PC-3 (cell line): Measurements from ENCODE around the gene HOXD4. TPM values are rescaled to one million over a fixed set of nuclear protein-coding genes. Genes with fewer than 3 reads are reported as not detected.

ENCODE experiments used
- ATAC-seq: fragments of 200-7000 bp; cut with Tn5 transposase; 2 replicates; pipeline ENCODE4 v1.9.1; 2020; ENCODE audit warnings: mild to moderate bottlenecking, moderate library complexity
- BruUV-seq: library from RNA; stranded (reverse); fragments of 400-500 nt; replicated peaks from 2 replicates; lab custom pipeline; 2021; lab: Mats Ljungman, UMichigan
- CTCF ChIA-PET: fragments of 300-600 bp; sonication (Branson Sonifier 250); formaldehyde crosslinking; loops from one replicate; lab custom pipeline; 2022; ENCODE audit warnings: antibody characterized with exemption; lab: Charles Lee
- POLR2A ChIA-PET: fragments of 300-600 bp; sonication (Branson Sonifier 250); formaldehyde crosslinking; loops from one replicate; lab custom pipeline; 2022; ENCODE audit warnings: antibody characterized with exemption; ENCODE audit not compliant: unreplicated experiment; lab: Charles Lee
- DNase-seq: peaks from one replicate; pipeline ENCODE4 v3.0.0-alpha.2; 2015
- H2AFZ ChIP-seq: fragments of 300-600 bp; sonication (generic); 2 replicates; pipeline ENCODE4 v1.6.0; 2016; ENCODE audit warnings: antibody characterized with exemption, low read length
- H3F3A ChIP-seq: fragments of 300-600 bp; sonication (generic); one replicate; pipeline ENCODE4 v1.6.0; 2017; ENCODE audit warnings: antibody characterized with exemption, low read length, control low read depth, mild to moderate bottlenecking; ENCODE audit not compliant: unreplicated experiment
- H3K27ac ChIP-seq: fragments of 300-600 bp; sonication (generic); 2 replicates; pipeline ENCODE4 v1.5.1; 2016; ENCODE audit warnings: mild to moderate bottlenecking, low read length
- H3K27me3 ChIP-seq: fragments of 300-600 bp; sonication (generic); 2 replicates; pipeline ENCODE4 v1.6.1; 2016; ENCODE audit warnings: low read length, mixed read lengths
- H3K36me3 ChIP-seq: fragments of 300-600 bp; sonication (generic); 2 replicates; pipeline ENCODE4 v1.6.1; 2016; ENCODE audit warnings: low read depth, mixed run types, low read length, mixed read lengths
- H3K4me1 ChIP-seq: fragments of 300-600 bp; sonication (generic); 2 replicates; pipeline ENCODE4 v1.5.1; 2016; ENCODE audit warnings: low read length; ENCODE audit not compliant: insufficient read depth
- H3K4me2 ChIP-seq: fragments of 300-600 bp; sonication (generic); 2 replicates; pipeline ENCODE4 v1.6.0; 2016; ENCODE audit warnings: low read length
- H3K4me3 ChIP-seq: fragments of 300-600 bp; sonication (generic); 2 replicates; pipeline ENCODE4 v1.5.1; 2016; ENCODE audit warnings: mild to moderate bottlenecking, low read length, mixed read lengths
- H3K79me2 ChIP-seq: fragments of 300-600 bp; sonication (generic); 2 replicates; pipeline ENCODE4 v1.6.1; 2017; ENCODE audit warnings: low read length, mixed read lengths
- H3K9ac ChIP-seq: fragments of 300-600 bp; sonication (generic); 2 replicates; pipeline ENCODE4 v1.6.0; 2016; ENCODE audit warnings: mild to moderate bottlenecking, low read length
- H3K9me2 ChIP-seq: fragments of 300-600 bp; sonication (generic); replicated peaks from 2 replicates; pipeline ENCODE4 v1.6.1; 2016; ENCODE audit warnings: mixed run types, low read length, mixed read lengths
- H3K9me3 ChIP-seq: fragments of 300-600 bp; sonication (generic); 2 replicates; pipeline ENCODE4 v1.6.1; 2016; ENCODE audit warnings: low read length, mixed read lengths
- H4K20me1 ChIP-seq: fragments of 300-600 bp; sonication (generic); 2 replicates; pipeline ENCODE4 v1.6.1; 2016; ENCODE audit warnings: low read length, mixed read lengths
- CTCF ChIP-seq: fragments of 300-600 bp; sonication (generic); conservative IDR thresholded peaks from 2 replicates; pipeline ENCODE4 v1.5.1; 2017; ENCODE audit warnings: antibody characterized with exemption, low read depth, mild to moderate bottlenecking, low read length
- EZH2 ChIP-seq: fragments of 300-600 bp; sonication (generic); IDR thresholded peaks from one replicate; pipeline ENCODE4 v1.6.1; 2017; ENCODE audit warnings: antibody characterized with exemption, mild to moderate bottlenecking, low read length; ENCODE audit not compliant: unreplicated experiment
- EZH2phosphoT487 ChIP-seq: fragments of 300-600 bp; sonication (generic); IDR thresholded peaks from 2 replicates; pipeline ENCODE4 v1.6.1; 2018; ENCODE audit warnings: mild to moderate bottlenecking, antibody characterized with exemption, low read length, borderline replicate concordance
- intact Hi-C: fragments of 100-400 bp; cut with micrococcal nuclease; formaldehyde crosslinking; loops from 2 replicates; pipeline ENCODE4 v1.9.0; 2023
- total RNA-seq: library from RNA; depleted of rRNA; stranded (reverse); fragments of >200 nt; gene quantifications from 2 replicates; pipeline ENCODE4 v1.2.3, GENCODE V29; 2014

HOXD4 gene
- total RNA-seq, 1 experiment from 2014 or later: 0.29 TPM

- no peak overlapping the region for H3K9ac ChIP-seq
- H3K79me2 ChIP-seq: no peaks in the 10 kb centered on the region
- no peaks in the 10 kb centered on the region for H3K9me3 ChIP-seq
- ATAC-seq (no peak), DNase-seq (no peak)
- no peaks in the 10 kb centered on the region for H3F3A ChIP-seq
- H3K4me3 ChIP-seq: no peak overlapping the region
- intact Hi-C loops: no loop called here
- TF ChIP-seq CTCF (no peak), EZH2 (no peak), EZH2phosphoT487 (no peak)
- no peaks in the 10 kb centered on the region for H4K20me1 ChIP-seq
- peaks cover 34% of the 10 kb centered on the region for H3K27me3 ChIP-seq
- ChIA-PET POLR2A (no interaction called here), CTCF (no interaction called here)
- no peaks in the 10 kb centered on the region for H3K9me2 ChIP-seq
- peaks cover 8% of the 10 kb centered on the region for H3K4me1 ChIP-seq
- no peak overlapping the region for H3K4me2 ChIP-seq
- H3K36me3 ChIP-seq: no peaks in the 10 kb centered on the region
- H2AFZ ChIP-seq: no peak overlapping the region
- no TSS peak for BruUV-seq
- no peak overlapping the region for H3K27ac ChIP-seq
These were observed 42.0 kb upstream of the HOXD4 start for GRCh38 chr2:176109192-176109901.

DNA sequence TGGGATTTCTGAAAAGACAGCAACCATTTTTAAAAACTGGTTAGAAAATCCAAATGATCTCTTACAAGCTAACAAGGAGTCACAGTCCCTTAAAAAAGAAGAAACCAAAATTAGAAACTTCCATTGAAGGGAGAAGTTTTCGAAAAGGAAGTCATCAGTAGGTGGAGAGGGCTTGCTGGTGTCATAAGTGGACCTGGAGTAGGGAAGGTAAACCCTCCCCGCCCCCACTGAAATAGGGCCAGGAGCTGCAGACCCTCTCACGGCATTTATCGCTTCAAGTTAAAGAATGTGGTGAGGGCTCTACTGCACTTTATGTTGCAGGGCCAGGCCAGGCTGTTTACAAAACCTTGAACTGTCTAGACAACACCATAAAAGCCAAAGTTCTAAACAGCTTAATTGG is 41.4 kb upstream of the HOXD4 start:
- ChIA-PET CTCF (no interaction called here), POLR2A (no interaction called here)
- Histone ChIP-seq H3K4me2 (no peak overlapping the region), H3K9ac (no peak overlapping the region), H2AFZ (no peak overlapping the region), H3K9me3 (no peaks in the 10 kb centered on the region), H3K4me3 (no peak overlapping the region), H3K36me3 (no peaks in the 10 kb centered on the region), H3K79me2 (no peaks in the 10 kb centered on the region), H3K27ac (no peak overlapping the region), H3K27me3 (peaks cover 40% of the 10 kb centered on the region), H3F3A (no peaks in the 10 kb centered on the region), H3K9me2 (no peaks in the 10 kb centered on the region), H3K4me1 (peaks cover 4% of the 10 kb centered on the region; the same call in 1 of the 2 replicates), H4K20me1 (no peaks in the 10 kb centered on the region)
- no peak for TF ChIP-seq EZH2
- TF ChIP-seq EZH2phosphoT487: no peak
- no peak for TF ChIP-seq CTCF
- DNase-seq: no peak
- no TSS peak for BruUV-seq
- no peak for ATAC-seq
- intact Hi-C loops: loop anchor here (5.0 kb wide), 2 partner anchors 702 to 1037 kb away; no protein-coding TSS in a partner anchor
